ENCODE data around the gene MAML3. TPM values are rescaled to one million over a fixed set of nuclear protein-coding genes. Genes with fewer than 3 reads are reported as not detected.

The MAML3 gene
- total and polyA plus RNA-seq, 2 experiments from 2014 or later: 1.7 to 6.5 TPM

- TF ChIP-seq ETS1 (IDR thresholded peaks at IDR 0.05): no peak
- TF ChIP-seq EZH2 (IDR thresholded peaks at IDR 0.05; ENCODE audit: low read depth, unreplicated experiment): no peak
Observed at GRCh38 chr4:139843641-139844040, 310.3 kb downstream of the MAML3 start (continued).

- H2AFZ ChIP-seq: peak overlapping the region; percentile 4; the same call in 1 of the 2 replicates
- H3K9me3 Mint-ChIP-seq: no peaks in the 10 kb centered on the region; the same call in 2 of the 3 replicates
- no peaks in the 10 kb centered on the region for H3K27me3 ChIP-seq (ENCODE audit: insufficient read depth)
- peaks cover 5% of the 10 kb centered on the region for H3K4me1 ChIP-seq (ENCODE audit: insufficient read depth)
- no peak overlapping the region for H3K4me3 ChIP-seq
- no peak overlapping the region for H3K27ac ChIP-seq (ENCODE audit: low read depth)
- H3K4me2 ChIP-seq: no peak overlapping the region
- no peaks in the 10 kb centered on the region for H4K20me1 ChIP-seq (replicated peaks; ENCODE audit: insufficient read depth)
- H3K4me3 Mint-ChIP-seq: no peak overlapping the region
- H3K9me2 ChIP-seq (ENCODE audit: insufficient read depth): 0 out of 2 replicates have a peak, but pooled peaks cover 3% of the 10 kb centered on the region
- TF ChIP-seq CTCF (conservative IDR thresholded peaks at IDR 0.05; ENCODE audit: low read depth in 2 of 2) (0 out of 4 replicates have a peak, but pooled peaks of 1 of the 2 experiments have one; percentile 8), CREB1 (CRISPR knock-in tag; IDR thresholded peaks at IDR 0.05; ENCODE audit: low read depth) (no peak)
- peaks cover 7% of the 10 kb centered on the region; the same call in 2 of the 3 replicates for H3K4me1 Mint-ChIP-seq
- no peak overlapping the region for H3K27ac Mint-ChIP-seq
- no peaks in the 10 kb centered on the region for H3K36me3 Mint-ChIP-seq (ENCODE audit: low read depth)
- no peak for DNase-seq (ENCODE audit: low spot score)
- H3F3A ChIP-seq (replicated peaks; ENCODE audit: low read depth): no peaks in the 10 kb centered on the region
- no peaks in the 10 kb centered on the region for H3K79me2 ChIP-seq (replicated peaks; ENCODE audit: insufficient read depth)
- peaks cover 2% of the 10 kb centered on the region for H3K27me3 Mint-ChIP-seq (ENCODE audit: insufficient read depth, low read depth, poor library complexity)
- no peaks in the 10 kb centered on the region for H3K36me3 ChIP-seq (ENCODE audit: insufficient read depth)
- peak; percentile 61 for ATAC-seq
Observed at GRCh38 chr4:139841464-139842195, 312.4 kb downstream of the MAML3 start.

- Histone ChIP-seq H3K27me3 (ENCODE audit: insufficient read depth) (no peaks in the 10 kb centered on the region), H3K79me2 (replicated peaks; ENCODE audit: insufficient read depth) (no peaks in the 10 kb centered on the region), H3K4me1 (ENCODE audit: insufficient read depth) (peaks cover 14% of the 10 kb centered on the region), H4K20me1 (replicated peaks; ENCODE audit: insufficient read depth) (no peaks in the 10 kb centered on the region), H3K27ac (ENCODE audit: low read depth) (no peak overlapping the region), H3K9me2 (ENCODE audit: insufficient read depth) (0 out of 2 replicates have a peak, but pooled peaks cover 3% of the 10 kb centered on the region), H3K4me2 (no peak overlapping the region), H3K36me3 (ENCODE audit: insufficient read depth) (no peaks in the 10 kb centered on the region), H3F3A (replicated peaks; ENCODE audit: low read depth) (no peaks in the 10 kb centered on the region), H3K4me3 (no peak overlapping the region), H2AFZ (no peak overlapping the region)
- ATAC-seq: no peak
- H3K9me3 Mint-ChIP-seq: no peaks in the 10 kb centered on the region; the same call in 2 of the 3 replicates
- H3K4me1 Mint-ChIP-seq: peaks cover 15% of the 10 kb centered on the region
- no peak overlapping the region for H3K27ac Mint-ChIP-seq
- no peaks in the 10 kb centered on the region for H3K36me3 Mint-ChIP-seq (ENCODE audit: low read depth)
- peaks cover 2% of the 10 kb centered on the region for H3K27me3 Mint-ChIP-seq (ENCODE audit: insufficient read depth, low read depth, poor library complexity)
- no peak for DNase-seq (ENCODE audit: low spot score)
- H3K4me3 Mint-ChIP-seq: no peak overlapping the region
- TF ChIP-seq ZNF462 (CRISPR knock-in tag; IDR thresholded peaks at IDR 0.05) (no peak), EZH2phosphoT487 (IDR thresholded peaks at IDR 0.05; ENCODE audit: unreplicated experiment) (no peak), ETS1 (IDR thresholded peaks at IDR 0.05) (no peak), EZH2 (IDR thresholded peaks at IDR 0.05; ENCODE audit: low read depth, unreplicated experiment) (no peak), ZNF331 (CRISPR knock-in tag; IDR thresholded peaks at IDR 0.05; ENCODE audit: low read depth) (no peak)
Observed at GRCh38 chr4:139840773-139841172, 313.2 kb downstream of the MAML3 start.
